ENCODE measurements around the gene ZFP57.
A peak's percentile ranks its signal among the peaks of the same experiment; 100 is the strongest.

The ZFP57 gene

GRCh38 chr6:29709188-29709587 lies 28.2 kb upstream of the ZFP57 start:
- H3K27me3 ChIP-seq (ENCODE audit: low read length), result no peaks in the 10 kb centered on the region
- H3F3A ChIP-seq (ENCODE audit: insufficient read depth), result no peaks in the 10 kb centered on the region
- H3K27ac ChIP-seq (ENCODE audit: low read depth, low read length), result no peak overlapping the region
- H3K4me3 ChIP-seq (ENCODE audit: insufficient read depth, low read length, poor library complexity, severe bottlenecking), result no peak overlapping the region
- H4K20me1 ChIP-seq (ENCODE audit: low read depth, low read length), result no peaks in the 10 kb centered on the region
- H3K9ac ChIP-seq (ENCODE audit: low read length), result no peak overlapping the region
- no peak overlapping the region for H2AFZ ChIP-seq (ENCODE audit: low read depth, low read length, severe bottlenecking)
- H3K9me2 ChIP-seq (replicated peaks; ENCODE audit: insufficient read depth, low read length), result no peaks in the 10 kb centered on the region
- H3K4me2 ChIP-seq (ENCODE audit: low read depth, low read length, poor library complexity, severe bottlenecking), result no peak overlapping the region
- TF ChIP-seq, protein P1, sequence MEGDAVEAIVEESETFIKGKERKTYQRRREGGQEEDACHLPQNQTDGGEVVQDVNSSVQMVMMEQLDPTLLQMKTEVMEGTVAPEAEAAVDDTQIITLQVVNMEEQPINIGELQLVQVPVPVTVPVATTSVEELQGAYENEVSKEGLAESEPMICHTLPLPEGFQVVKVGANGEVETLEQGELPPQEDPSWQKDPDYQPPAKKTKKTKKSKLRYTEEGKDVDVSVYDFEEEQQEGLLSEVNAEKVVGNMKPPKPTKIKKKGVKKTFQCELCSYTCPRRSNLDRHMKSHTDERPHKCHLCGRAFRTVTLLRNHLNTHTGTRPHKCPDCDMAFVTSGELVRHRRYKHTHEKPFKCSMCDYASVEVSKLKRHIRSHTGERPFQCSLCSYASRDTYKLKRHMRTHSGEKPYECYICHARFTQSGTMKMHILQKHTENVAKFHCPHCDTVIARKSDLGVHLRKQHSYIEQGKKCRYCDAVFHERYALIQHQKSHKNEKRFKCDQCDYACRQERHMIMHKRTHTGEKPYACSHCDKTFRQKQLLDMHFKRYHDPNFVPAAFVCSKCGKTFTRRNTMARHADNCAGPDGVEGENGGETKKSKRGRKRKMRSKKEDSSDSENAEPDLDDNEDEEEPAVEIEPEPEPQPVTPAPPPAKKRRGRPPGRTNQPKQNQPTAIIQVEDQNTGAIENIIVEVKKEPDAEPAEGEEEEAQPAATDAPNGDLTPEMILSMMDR (IDR thresholded peaks at IDR 0.05; ENCODE audit: insufficient read depth, low read length, poor library complexity, severe bottlenecking), result no peak
- TF ChIP-seq EZH2phosphoT487 (conservative IDR thresholded peaks at IDR 0.05; ENCODE audit: low read length), result no peak
- no peaks in the 10 kb centered on the region for H3K79me2 ChIP-seq (ENCODE audit: insufficient read depth, low read length)
- no peaks in the 10 kb centered on the region for H3K36me3 ChIP-seq (ENCODE audit: low read length)
- H3K9me3 ChIP-seq (ENCODE audit: insufficient read depth, low read length), result no peaks in the 10 kb centered on the region

GRCh38 chr6:29708432-29709179 lies 27.7 kb upstream of the ZFP57 start:
- H3K4me3 ChIP-seq (ENCODE audit: insufficient read depth, low read length, poor library complexity, severe bottlenecking), result no peak overlapping the region
- H3K36me3 ChIP-seq (ENCODE audit: low read length), result no peaks in the 10 kb centered on the region
- H2AFZ ChIP-seq (ENCODE audit: low read depth, low read length, severe bottlenecking), result no peak overlapping the region
- H3K4me2 ChIP-seq (ENCODE audit: low read depth, low read length, poor library complexity, severe bottlenecking), result no peak overlapping the region
- no peaks in the 10 kb centered on the region for H3K9me3 ChIP-seq (ENCODE audit: insufficient read depth, low read length)
- no peak for TF ChIP-seq EZH2phosphoT487 (conservative IDR thresholded peaks at IDR 0.05; ENCODE audit: low read length)
- TF ChIP-seq, protein P1 (IDR thresholded peaks at IDR 0.05; ENCODE audit: insufficient read depth, low read length, poor library complexity, severe bottlenecking), result no peak
- no peak overlapping the region for H3K27ac ChIP-seq (ENCODE audit: low read depth, low read length)
- no peaks in the 10 kb centered on the region for H4K20me1 ChIP-seq (ENCODE audit: low read depth, low read length)
- no peaks in the 10 kb centered on the region for H3K9me2 ChIP-seq (replicated peaks; ENCODE audit: insufficient read depth, low read length)
- no peaks in the 10 kb centered on the region for H3K79me2 ChIP-seq (ENCODE audit: insufficient read depth, low read length)
- H3F3A ChIP-seq (ENCODE audit: insufficient read depth), result no peaks in the 10 kb centered on the region
- H3K27me3 ChIP-seq (ENCODE audit: low read length), result no peaks in the 10 kb centered on the region
- no peak overlapping the region for H3K9ac ChIP-seq (ENCODE audit: low read length)

GRCh38 chr6:29705389-29706231 lies 24.7 kb upstream of the ZFP57 start:
- no peaks in the 10 kb centered on the region for H3K27me3 ChIP-seq (ENCODE audit: low read length)
- H3K79me2 ChIP-seq (ENCODE audit: insufficient read depth, low read length), result no peaks in the 10 kb centered on the region
- H3K4me2 ChIP-seq (ENCODE audit: low read depth, low read length, poor library complexity, severe bottlenecking), result no peak overlapping the region
- no peak overlapping the region for H3K27ac ChIP-seq (ENCODE audit: low read depth, low read length)
- H2AFZ ChIP-seq (ENCODE audit: low read depth, low read length, severe bottlenecking), result no peak overlapping the region
- no peak for TF ChIP-seq EZH2phosphoT487 (conservative IDR thresholded peaks at IDR 0.05; ENCODE audit: low read length)
- TF ChIP-seq, protein P1 (IDR thresholded peaks at IDR 0.05; ENCODE audit: insufficient read depth, low read length, poor library complexity, severe bottlenecking), result peak; percentile 54
- no peak overlapping the region for H3K4me3 ChIP-seq (ENCODE audit: insufficient read depth, low read length, poor library complexity, severe bottlenecking)
- H3K9ac ChIP-seq (ENCODE audit: low read length), result no peak overlapping the region
- no peaks in the 10 kb centered on the region for H3K9me2 ChIP-seq (replicated peaks; ENCODE audit: insufficient read depth, low read length)
- no peaks in the 10 kb centered on the region for H3K36me3 ChIP-seq (ENCODE audit: low read length)
- H3F3A ChIP-seq (ENCODE audit: insufficient read depth), result no peaks in the 10 kb centered on the region
- H3K9me3 ChIP-seq (ENCODE audit: insufficient read depth, low read length), result no peaks in the 10 kb centered on the region
- H4K20me1 ChIP-seq (ENCODE audit: low read depth, low read length), result no peaks in the 10 kb centered on the region
